CD4-positive, alpha-beta T cell treated with Interleukin-4 for 1 hour (primary cell): ENCODE measurements around the gene SURF6.

Experiments
- DNase-seq, 2 donors: peaks; one replicate each; pipeline ENCODE4 v3.0.0-alpha.2; 2020 to 2022

Gene SURF6

GRCh38 chr9:133367778-133368177, 31.8 kb upstream of the SURF6 start:
- no peak for DNase-seq

DNA sequence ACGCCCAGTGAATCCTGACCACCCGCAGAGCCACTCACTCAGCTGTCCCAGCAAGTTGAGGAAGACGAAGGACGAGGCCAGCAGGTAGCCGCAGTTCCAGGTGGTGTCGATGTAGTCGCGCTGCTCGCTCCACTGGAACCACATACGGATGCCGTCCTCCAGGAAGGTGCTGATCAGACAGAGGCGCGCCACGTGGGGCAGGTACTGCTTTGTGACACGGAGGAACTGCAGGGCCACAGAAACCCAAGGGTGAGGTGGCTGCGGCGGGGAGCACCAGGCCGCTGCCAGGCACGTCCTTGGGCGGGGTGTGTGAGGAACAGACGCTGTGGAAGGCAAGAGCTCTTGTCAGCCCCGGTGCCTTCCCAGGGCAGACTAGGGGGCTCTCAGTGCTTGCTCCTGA, 31.2 kb upstream of the SURF6 start:
- no peak for DNase-seq

DNA sequence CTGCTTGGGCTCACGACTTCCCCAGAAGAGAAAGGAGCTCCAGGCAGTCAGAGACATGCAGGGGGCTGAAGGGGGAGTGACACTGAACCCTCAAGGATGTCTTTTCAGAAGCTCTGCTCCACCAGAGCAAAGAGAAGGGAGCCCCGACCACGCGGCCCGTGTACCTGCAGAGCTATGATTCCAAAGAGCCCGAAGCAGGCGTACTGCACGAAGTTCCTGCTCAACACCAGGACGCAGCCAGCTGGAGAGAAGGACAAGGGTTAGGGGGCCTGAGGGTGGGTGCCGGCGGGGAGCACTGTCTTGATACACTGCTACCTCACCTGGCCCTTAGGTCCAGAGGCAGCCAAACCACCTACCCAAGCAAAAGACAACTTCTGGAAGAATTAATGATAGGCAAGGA, 30.4 kb upstream of the SURF6 start:
- DNase-seq, result no peak

GRCh38 chr9:133362359-133363044, 26.5 kb upstream of the SURF6 start:
- no peak for DNase-seq

- no peak for DNase-seq
Measured at GRCh38 chr9:133361507-133362092, 25.6 kb upstream of the SURF6 start.

GRCh38 chr9:133360400-133361393, 24.7 kb upstream of the SURF6 start:
- no peak for DNase-seq

DNA sequence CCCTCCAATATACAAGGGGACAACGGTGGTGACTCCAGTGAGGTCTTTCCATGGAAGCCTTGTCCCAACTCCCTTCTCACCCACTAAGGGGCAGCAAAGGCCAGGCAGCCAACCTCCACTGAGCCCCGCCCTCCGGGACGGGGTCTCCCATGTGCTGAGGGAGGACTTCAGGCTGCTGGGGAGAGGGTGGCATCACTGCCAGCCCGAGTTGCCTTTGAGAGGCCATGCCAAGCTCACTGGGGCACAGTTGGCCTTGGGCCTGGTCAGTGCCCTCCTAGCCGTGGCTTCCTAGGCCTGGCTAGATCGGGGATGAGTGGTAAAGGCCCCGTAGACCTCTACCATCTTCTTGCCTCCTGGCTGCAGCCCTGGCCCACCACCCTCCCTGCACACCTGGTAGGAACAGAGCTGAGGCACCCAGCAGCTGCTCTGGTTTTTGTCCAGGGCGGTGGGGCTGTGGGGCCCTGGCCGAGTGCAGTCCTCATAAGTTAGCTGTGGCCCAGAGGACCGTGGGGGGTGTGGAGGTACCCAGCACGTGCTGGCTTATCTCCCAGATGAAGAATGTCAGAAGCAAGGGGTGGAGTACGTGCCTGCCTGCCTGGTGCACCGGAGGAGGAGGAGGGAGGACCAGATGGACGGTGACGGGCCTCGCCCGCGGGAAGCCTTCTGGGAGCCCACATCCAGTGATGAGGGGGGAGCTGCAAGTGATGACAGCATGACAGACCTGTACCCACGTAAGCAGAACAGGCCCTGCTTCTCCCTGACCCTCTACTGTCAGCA, 23.6 kb upstream of the SURF6 start:
- DNase-seq, result no peak

GRCh38 chr9:133357656-133358055, 21.7 kb upstream of the SURF6 start:
- no peak for DNase-seq

DNA sequence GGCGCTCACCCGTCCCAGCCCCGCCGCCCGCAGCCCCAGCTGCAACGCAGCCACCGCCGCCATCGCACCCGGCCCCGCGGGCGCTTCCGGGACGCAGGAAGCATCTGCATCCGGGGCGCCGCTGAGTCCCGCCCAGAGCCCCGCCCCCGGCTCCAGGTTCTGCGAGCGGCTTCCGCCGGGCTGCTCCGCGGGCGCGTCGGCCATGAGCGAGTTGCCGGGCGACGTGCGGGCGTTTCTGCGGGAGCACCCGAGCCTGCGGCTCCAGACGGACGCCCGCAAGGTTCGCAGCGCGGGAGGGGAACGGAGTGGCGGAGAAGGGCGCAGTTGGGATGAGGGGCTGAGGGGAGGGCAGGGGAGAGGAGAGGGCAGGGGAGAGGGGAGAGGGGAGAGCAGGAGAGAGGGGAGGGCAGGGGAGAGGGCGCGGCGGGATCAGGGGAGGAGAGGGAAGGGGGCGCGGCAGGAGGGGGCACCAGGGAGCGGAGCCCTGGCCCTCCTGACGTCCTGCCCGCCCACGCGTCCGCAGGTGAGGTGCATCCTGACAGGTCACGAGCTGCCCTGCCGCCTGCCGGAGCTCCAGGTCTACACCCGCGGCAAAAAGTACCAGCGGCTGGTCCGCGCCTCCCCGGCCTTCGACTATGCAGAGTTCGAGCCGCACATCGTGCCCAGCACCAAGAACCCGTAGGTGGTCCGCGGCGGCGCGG, 20.6 kb upstream of the SURF6 start, which contains the start of the genes SURF1 and SURF2:
TSS of gene SURF1 (minus strand) at position 97 of the 701 bp plus-strand sequence. CDS start at position 63, 34 bp downstream.
TSS of gene SURF2 (plus strand) at position 160 of the 701 bp plus-strand sequence. CDS start at position 203, 43 bp downstream.
- DNase-seq, result peak; percentile 87 to 89

DNA sequence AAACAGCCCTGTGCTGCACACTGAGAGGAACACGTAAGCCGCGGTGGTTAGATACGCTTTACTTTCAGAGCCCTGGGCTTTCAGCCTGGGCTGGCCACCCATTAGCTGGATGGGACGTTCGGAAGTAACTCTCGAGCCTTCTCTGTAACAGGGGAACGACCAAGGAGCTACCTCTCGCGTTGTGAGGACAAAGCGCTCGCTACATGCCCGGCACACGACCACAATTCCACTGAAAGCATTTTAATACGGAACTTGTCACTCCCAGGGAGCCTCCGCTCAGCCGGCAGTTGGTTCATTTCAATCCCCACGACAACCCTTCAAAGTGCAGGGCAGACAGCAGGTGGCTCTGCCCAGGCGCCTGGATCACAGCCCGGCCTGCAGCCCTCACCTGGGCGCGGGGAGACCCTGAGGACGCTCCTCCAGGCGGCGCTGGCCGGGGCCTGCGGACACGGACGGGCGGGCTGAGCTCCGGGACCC, 19.9 kb upstream of the SURF6 start:
- DNase-seq, result no peak

DNA sequence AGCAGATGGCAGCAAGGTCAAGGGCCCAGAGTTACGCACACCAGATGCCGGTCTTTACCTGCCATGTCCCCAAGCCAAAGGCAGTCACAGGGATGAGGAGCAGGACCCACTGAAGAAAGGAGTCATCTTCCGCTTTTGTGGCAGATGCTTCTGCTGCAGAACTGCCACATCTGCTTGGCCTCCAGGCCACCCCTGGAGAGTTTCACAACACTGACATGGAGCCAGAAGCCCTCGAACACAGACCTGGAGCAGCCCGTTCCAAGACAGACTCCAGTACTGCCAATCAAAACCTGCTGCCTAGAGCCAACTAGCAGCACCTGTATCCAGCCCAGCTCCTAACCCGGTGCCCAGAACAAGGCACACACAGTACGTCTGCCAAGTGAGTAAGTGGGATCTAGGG, 18.8 kb upstream of the SURF6 start:
- DNase-seq, result no peak

- DNase-seq, result no peak
Measured at GRCh38 chr9:133353548-133353947, 17.6 kb upstream of the SURF6 start.

DNA sequence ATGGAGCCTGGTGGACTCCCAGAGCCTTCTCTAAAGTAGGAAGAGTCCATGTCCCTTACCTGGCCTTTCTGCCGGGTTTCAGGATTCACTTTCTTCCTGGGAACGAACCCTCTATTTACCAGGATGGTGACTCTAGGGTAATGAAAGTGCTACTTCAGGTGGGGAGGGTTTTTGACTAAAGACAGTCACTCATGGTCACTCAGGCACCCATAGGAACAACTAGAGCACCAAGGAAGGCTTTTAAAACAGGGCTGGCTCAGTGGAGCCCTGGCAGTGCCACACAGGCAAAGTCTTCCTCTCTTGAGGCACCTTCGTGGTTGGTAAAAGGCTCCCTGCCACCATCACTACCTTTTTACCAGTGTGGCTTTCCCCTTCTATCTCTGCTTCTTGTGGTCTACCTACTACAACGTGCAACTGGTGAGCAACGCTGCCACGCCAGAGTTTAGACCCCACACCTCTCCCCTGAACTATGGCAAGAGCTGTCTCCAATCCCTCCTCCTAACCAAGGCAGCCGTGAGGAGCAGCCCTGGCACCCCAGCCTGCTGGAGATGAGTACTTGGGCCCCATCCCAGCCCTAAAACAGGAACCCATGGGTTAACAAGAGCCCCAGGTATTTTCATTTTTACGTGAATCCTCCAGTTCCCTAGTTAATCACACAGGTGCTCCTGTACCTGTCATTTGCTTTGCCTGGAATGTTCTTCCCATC, 16.8 kb upstream of the SURF6 start:
- no peak for DNase-seq

DNA sequence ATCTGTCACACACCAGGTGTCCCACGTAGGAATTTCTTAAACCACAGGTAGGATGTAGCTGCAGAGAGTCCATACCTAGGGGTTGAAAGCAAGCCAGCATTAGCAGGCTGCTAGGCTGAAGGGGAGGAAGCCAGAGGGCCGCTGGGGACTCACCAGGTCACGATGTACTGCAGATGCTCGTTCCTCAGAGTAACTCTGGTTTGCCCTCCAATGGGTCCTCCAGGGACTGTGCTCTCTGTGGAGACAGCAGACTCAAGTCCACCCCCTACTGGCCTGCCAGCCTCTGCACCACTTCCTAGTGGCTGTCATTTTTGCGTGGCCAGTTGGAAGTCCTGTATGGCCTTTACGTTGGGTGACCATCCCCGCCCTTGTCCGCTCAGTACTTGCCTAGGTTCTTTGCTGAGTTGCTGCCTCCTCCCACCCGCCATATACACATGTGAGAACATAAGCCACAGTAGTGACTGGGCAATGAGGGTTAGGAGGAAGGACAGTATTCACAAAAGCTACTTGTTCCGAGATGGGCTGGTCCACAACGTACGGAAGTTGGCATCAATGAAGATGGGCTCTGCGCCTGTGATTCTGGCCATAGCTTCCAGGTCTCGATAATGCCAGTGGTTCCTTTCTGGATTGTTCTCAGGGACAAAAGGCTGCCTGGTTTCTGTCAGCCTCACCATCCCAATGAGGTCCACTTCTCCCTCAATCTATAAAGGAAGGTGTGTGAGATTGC, 16.1 kb upstream of the SURF6 start:
- DNase-seq, result peak; percentile 43

DNA sequence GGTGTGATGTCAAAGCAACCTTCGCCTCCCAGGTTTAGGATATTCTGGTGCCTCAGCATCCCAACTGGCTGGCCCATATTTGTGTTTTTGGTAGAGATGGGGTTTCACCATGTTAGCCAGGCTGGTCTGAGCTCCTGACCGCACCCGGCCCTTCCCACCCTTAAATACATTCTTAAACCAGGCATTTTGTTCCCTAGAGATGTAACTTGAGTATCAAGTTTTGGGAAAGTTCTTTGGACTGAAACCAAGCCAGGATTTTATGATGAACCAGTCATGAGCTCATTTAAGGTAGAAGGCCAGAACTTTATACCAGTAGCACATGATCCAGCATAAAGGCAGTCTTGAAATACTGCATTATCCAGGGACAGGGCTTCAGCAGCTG, 15.5 kb upstream of the SURF6 start:
- DNase-seq, result no peak

DNA sequence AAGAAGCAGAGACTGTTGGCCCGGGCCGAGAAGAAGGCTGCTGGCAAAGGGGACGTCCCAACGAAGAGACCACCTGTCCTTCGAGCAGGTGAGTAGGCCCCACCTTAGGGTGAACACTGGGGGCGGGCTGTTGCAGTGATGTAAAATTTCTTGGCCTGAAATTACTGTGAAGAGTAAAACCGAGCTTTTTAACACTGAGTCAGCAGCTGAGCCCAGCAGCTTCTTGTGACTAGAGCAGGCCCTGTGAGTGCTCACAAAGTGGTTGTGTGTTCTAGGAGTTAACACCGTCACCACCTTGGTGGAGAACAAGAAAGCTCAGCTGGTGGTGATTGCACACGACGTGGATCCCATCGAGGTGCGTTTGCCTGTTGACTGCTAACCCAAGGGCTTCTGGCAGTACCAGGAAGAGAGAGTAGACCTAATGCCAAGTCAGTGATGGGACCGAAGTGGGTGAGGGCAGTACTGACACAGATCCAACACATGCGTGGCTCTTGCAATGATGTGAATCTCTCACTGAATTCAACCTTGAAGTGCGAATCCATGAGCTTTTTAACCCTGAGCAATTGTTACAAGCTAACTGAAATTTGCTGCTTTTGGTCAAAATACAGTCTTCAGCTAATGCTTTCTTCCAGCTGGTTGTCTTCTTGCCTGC, 14.1 kb upstream of the SURF6 start:
- DNase-seq, result no peak

DNA sequence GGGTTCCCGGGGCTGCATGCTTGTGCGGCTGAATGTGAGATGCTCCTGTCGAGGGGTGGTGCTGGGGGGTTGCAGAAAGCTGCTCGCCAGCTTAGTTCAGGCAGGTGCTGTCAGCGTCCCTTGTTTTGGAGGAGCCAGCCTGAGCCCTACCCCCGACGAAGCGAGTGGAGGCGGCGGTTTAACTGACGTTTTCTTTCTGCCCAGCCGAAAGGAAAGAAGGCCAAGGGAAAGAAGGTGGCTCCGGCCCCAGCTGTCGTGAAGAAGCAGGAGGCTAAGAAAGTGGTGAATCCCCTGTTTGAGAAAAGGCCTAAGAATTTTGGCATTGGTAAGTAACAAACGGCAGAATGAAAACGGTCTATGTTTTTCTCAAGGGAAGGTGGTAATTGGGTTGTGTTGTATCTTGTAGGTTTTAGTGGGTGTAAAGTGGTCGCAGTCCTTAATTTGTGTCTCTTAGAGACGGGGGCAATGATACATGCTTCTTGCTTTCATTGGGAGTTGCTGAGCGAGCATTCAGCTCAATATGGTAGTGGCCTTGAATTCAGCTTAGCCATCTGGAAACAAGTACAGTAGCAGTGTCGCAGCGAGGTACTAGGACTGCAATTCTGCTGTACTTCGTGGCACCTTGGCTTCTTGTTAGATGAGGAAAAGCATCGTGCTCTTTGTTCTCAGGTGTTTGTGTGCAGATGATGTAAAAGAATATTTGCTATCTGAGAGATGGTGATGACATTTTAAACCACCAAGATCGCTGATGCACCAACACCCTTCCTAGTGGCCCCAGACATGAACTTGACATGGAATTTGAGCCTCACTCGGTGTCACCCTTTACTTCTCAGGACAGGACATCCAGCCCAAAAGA, 13.0 kb upstream of the SURF6 start:
- DNase-seq, result no peak

GRCh38 chr9:133347985-133348717, 12.2 kb upstream of the SURF6 start, which contains the start of the genes MED22 and RPL7A:
Gene MED22 (minus strand): TSS chr9:133348131. CDS start chr9:133346662, 1,469 bp downstream.
Gene RPL7A (plus strand): TSS chr9:133348218. CDS start chr9:133348244, 26 bp downstream.
- DNase-seq, result peak; percentile 96
